Panc1 (cell line): ENCODE results near the gene SERPINA3. TPM values are rescaled to one million over a fixed set of nuclear protein-coding genes. Genes with fewer than 3 reads are reported as not detected.

Experiments used
- ATAC-seq: fragments of 200-7000 bp; cut with Tn5 transposase; 2 replicates; pipeline ENCODE4 v1.9.1; 2020; ENCODE audit warnings: mild to moderate bottlenecking, moderate library complexity
- BruUV-seq: library from RNA; stranded (reverse); fragments of 400-500 nt; replicated peaks from 2 replicates; lab custom pipeline; 2021; lab: Mats Ljungman, UMichigan
- CTCF ChIA-PET: fragments of 300-600 bp; sonication (Branson Sonifier 250); formaldehyde crosslinking; loops from one replicate; lab custom pipeline; 2022; ENCODE audit warnings: antibody characterized with exemption; lab: Charles Lee
- POLR2A ChIA-PET: fragments of 300-600 bp; sonication (Branson Sonifier 250); formaldehyde crosslinking; loops from one replicate; lab custom pipeline; 2022; ENCODE audit warnings: antibody characterized with exemption; lab: Charles Lee
- DNase-seq: peaks from one replicate; pipeline ENCODE4 v3.0.0-alpha.2; 2010; ENCODE audit warnings: low read depth, low spot score
- H3K27ac ChIP-seq: 2 replicates; pipeline ENCODE4 v1.5.1; 2011; ENCODE audit warnings: mild to moderate bottlenecking, low read length, inconsistent platforms
- H3K27me3 ChIP-seq: fragments of 200-500 bp; sonication (Bioruptor generic); 2 replicates; pipeline ENCODE4 v1.6.0; 2014; ENCODE audit warnings: low read length, inconsistent platforms; ENCODE audit not compliant: control insufficient read depth, insufficient read depth
- H3K36me3 ChIP-seq: fragments of 200-500 bp; sonication (Bioruptor generic); 2 replicates; pipeline ENCODE4 v1.5.1; 2014; ENCODE audit warnings: inconsistent platforms, mild to moderate bottlenecking, low read length, moderate library complexity; ENCODE audit not compliant: control insufficient read depth, insufficient read depth
- H3K4me1 ChIP-seq: 2 replicates; pipeline ENCODE4 v1.5.1; 2011; ENCODE audit warnings: inconsistent platforms, mild to moderate bottlenecking, low read length, moderate library complexity; ENCODE audit not compliant: control insufficient read depth, insufficient read depth
- H3K4me3 ChIP-seq, 2 experiments: 2 replicates each; pipeline ENCODE4 v1.5.1; 2011 to 2012; ENCODE audit warnings: low read depth in 2 of 2, low read length in 2 of 2, mild to moderate bottlenecking in 2 of 2, inconsistent platforms in 1 of 2, moderate library complexity in 1 of 2
- H3K9me3 ChIP-seq: fragments of 200-500 bp; sonication (Bioruptor generic); 2 replicates; pipeline ENCODE4 v1.5.1; 2014; ENCODE audit warnings: low read depth, mild to moderate bottlenecking, inconsistent platforms, low read length, moderate library complexity; ENCODE audit not compliant: control insufficient read depth, insufficient read depth
- CTCF ChIP-seq: fragments of 450-650 bp; IDR thresholded peaks from 2 replicates; pipeline ENCODE4 v1.5.1; 2017; ENCODE audit warnings: mild to moderate bottlenecking
- POLR2AphosphoS5 ChIP-seq: IDR thresholded peaks from 2 replicates; pipeline ENCODE4 v1.6.1; 2012; ENCODE audit warnings: mild to moderate bottlenecking, low read depth, low read length, moderate library complexity
- REST ChIP-seq, 2 experiments: IDR thresholded peaks; 2 replicates each; pipeline ENCODE4 v1.6.1; 2011 to 2012; ENCODE audit warnings: low read depth in 2 of 2, control low read depth in 1 of 2, low read length in 1 of 2, mild to moderate bottlenecking in 1 of 2, moderate library complexity in 1 of 2; ENCODE audit not compliant: insufficient read depth in 1 of 2
- SIN3A ChIP-seq: IDR thresholded peaks from 2 replicates; pipeline ENCODE4 v1.6.1; 2012; ENCODE audit warnings: low read depth, mild to moderate bottlenecking, low read length, moderate library complexity, borderline replicate concordance; ENCODE audit not compliant: insufficient read depth
- TCF7L2 ChIP-seq: IDR thresholded peaks from 2 replicates; pipeline ENCODE4 v1.6.1; 2011; ENCODE audit warnings: mild to moderate bottlenecking, low read depth, low read length, inconsistent platforms
- in situ Hi-C: cut with HindIII; loops from 2 replicates; pipeline ENCODE4 v1.10.0; 2016; ENCODE audit warnings: low sequenced_read_pairs, low pct_unique_long_range_greater_than_20kb
- intact Hi-C: fragments of 100-400 bp; cut with micrococcal nuclease; formaldehyde crosslinking; loops from one replicate; pipeline ENCODE4 v1.10.0; 2022; ENCODE audit not compliant: unreplicated experiment
- total RNA-seq: library from RNA; stranded (reverse); gene quantifications from one replicate; pipeline ENCODE4 v1.2.1, GENCODE V29; 2021; ENCODE audit not compliant: unreplicated experiment

SERPINA3 gene
- total RNA-seq, 1 experiment from 2014 or later = 5.7 TPM

- Histone ChIP-seq H3K36me3 (no peaks in the 10 kb centered on the region), H3K4me3 (no peak overlapping the region), H3K27ac (no peak overlapping the region), H3K9me3 (no peaks in the 10 kb centered on the region), H3K27me3 (no peaks in the 10 kb centered on the region), H3K4me1 (peaks cover 27% of the 10 kb centered on the region)
- ChIA-PET POLR2A (no interaction called here), CTCF (no interaction called here)
- intact Hi-C loops (no loop called here), in situ Hi-C loops (no loop called here)
- TF ChIP-seq POLR2AphosphoS5 = no peak
- TF ChIP-seq TCF7L2 = no peak
- TF ChIP-seq SIN3A = no peak
- TF ChIP-seq REST (IDR thresholded peaks at IDR 0.05; ENCODE audit: insufficient read depth in 1 of 2, low read depth in 2 of 2, low read length in 1 of 2) = no peak
- TF ChIP-seq CTCF = no peak
- DNase-seq (no peak), ATAC-seq (no peak)
- BruUV-seq = no TSS peak
These were observed 15.8 kb upstream of the SERPINA3 start for GRCh38 chr14:94596361-94596760.

GRCh38 chr14:94597788-94598187 lies 14.4 kb upstream of the SERPINA3 start:
- Histone ChIP-seq H3K27me3 (no peaks in the 10 kb centered on the region), H3K27ac (peak overlapping the region; percentile 82), H3K36me3 (no peaks in the 10 kb centered on the region), H3K4me1 (peaks cover 32% of the 10 kb centered on the region), H3K4me3 (no peak overlapping the region), H3K9me3 (no peaks in the 10 kb centered on the region)
- POLR2A ChIA-PET = no interaction called here
- in situ Hi-C loops (no loop called here), intact Hi-C loops (no loop called here)
- CTCF ChIA-PET = no interaction called here
- TF ChIP-seq CTCF = no peak
- TF ChIP-seq POLR2AphosphoS5 = no peak
- no peak for TF ChIP-seq SIN3A
- no peak for TF ChIP-seq TCF7L2
- no peak for TF ChIP-seq REST (IDR thresholded peaks at IDR 0.05; ENCODE audit: insufficient read depth in 1 of 2, low read depth in 2 of 2, low read length in 1 of 2)
- no peak for ATAC-seq
- DNase-seq = no peak
- no TSS peak for BruUV-seq
